SK-N-SH treated with all-trans-retinoic acid at 6 μM for 48 hours (cell line): ENCODE results near the gene BMP6.

ENCODE experiments used
- ATAC-seq: fragments of 200-7000 bp; cut with Tn5 transposase; 3 replicates; pipeline ENCODE4 v1.9.1; 2020; ENCODE audit warnings: mild to moderate bottlenecking, moderate library complexity
- ARNTL ChIP-seq: fragments of 450-650 bp; formaldehyde crosslinking; IDR thresholded peaks from 2 replicates; pipeline ENCODE4 v1.5.0; 2020; ENCODE audit warnings: low read depth, mild to moderate bottlenecking, moderate library complexity, borderline replicate concordance
- BACH2 ChIP-seq: fragments of 250-450 bp; sonication (Bioruptor Pico); IDR thresholded peaks from 2 replicates; pipeline ENCODE4 v1.9.0; 2021; ENCODE audit warnings: mild to moderate bottlenecking, borderline replicate concordance
- CSDC2 ChIP-seq: fragments of 250-450 bp; sonication (Bioruptor Pico); IDR thresholded peaks from 2 replicates; pipeline ENCODE4 v1.5.0; 2020; ENCODE audit warnings: mild to moderate bottlenecking, moderate library complexity
- ESRRG ChIP-seq: fragments of 250-450 bp; sonication (Bioruptor Pico); IDR thresholded peaks from 2 replicates; pipeline ENCODE4 v1.6.1; 2021; ENCODE audit warnings: mild to moderate bottlenecking
- ISL1 ChIP-seq: fragments of 250-450 bp; sonication (Bioruptor Pico); IDR thresholded peaks from 2 replicates; pipeline ENCODE4 v2.1.2; 2022; ENCODE audit warnings: mild to moderate bottlenecking, moderate library complexity
- PPARA ChIP-seq: fragments of 250-450 bp; sonication (Bioruptor Pico); IDR thresholded peaks from 2 replicates; pipeline ENCODE4 v1.5.0; 2020; ENCODE audit warnings: mild to moderate bottlenecking, borderline replicate concordance
- SNAI2 ChIP-seq: fragments of 250-450 bp; sonication (Bioruptor Pico); IDR thresholded peaks from 2 replicates; pipeline ENCODE4 v1.5.0; 2020; ENCODE audit warnings: mild to moderate bottlenecking, moderate library complexity
- TCF4 ChIP-seq: fragments of 250-450 bp; sonication (Bioruptor Pico); IDR thresholded peaks from 2 replicates; pipeline ENCODE4 v1.8.0; 2021; ENCODE audit warnings: mild to moderate bottlenecking, moderate library complexity, borderline replicate concordance
- TOX ChIP-seq: fragments of 250-450 bp; sonication (Bioruptor Pico); IDR thresholded peaks from 2 replicates; pipeline ENCODE4 v1.8.0; 2021; ENCODE audit warnings: mild to moderate bottlenecking, moderate library complexity, borderline replicate concordance
- TSHZ2 ChIP-seq: fragments of 250-450 bp; sonication (Bioruptor Pico); IDR thresholded peaks from 2 replicates; pipeline ENCODE4 v1.5.0; 2020; ENCODE audit warnings: mild to moderate bottlenecking, moderate library complexity
- ZC3H10 ChIP-seq: fragments of 250-450 bp; sonication (Bioruptor Pico); IDR thresholded peaks from 2 replicates; pipeline ENCODE4 v1.5.1; 2021; ENCODE audit warnings: mild to moderate bottlenecking, moderate library complexity
- ZFP3 ChIP-seq: fragments of 250-450 bp; sonication (Bioruptor Pico); IDR thresholded peaks from 2 replicates; pipeline ENCODE4 v1.5.0; 2020; ENCODE audit warnings: mild to moderate bottlenecking, moderate library complexity
- ZFP30 ChIP-seq: fragments of 450-650 bp; formaldehyde crosslinking; IDR thresholded peaks from 2 replicates; pipeline ENCODE4 v1.5.0; 2022; ENCODE audit warnings: mild to moderate bottlenecking, moderate library complexity
- ZNF565 ChIP-seq: fragments of 450-650 bp; formaldehyde crosslinking; conservative IDR thresholded peaks from 2 replicates; pipeline ENCODE4 v1.5.0; 2020; ENCODE audit warnings: low read depth, mild to moderate bottlenecking, moderate library complexity
- ZNF70 ChIP-seq: fragments of 450-650 bp; formaldehyde crosslinking; IDR thresholded peaks from 2 replicates; pipeline ENCODE4 v1.5.0; 2020; ENCODE audit warnings: mild to moderate bottlenecking, moderate library complexity
- ZNF8 ChIP-seq: fragments of 450-650 bp; formaldehyde crosslinking; IDR thresholded peaks from 2 replicates; pipeline ENCODE4 v1.5.0; 2020; ENCODE audit warnings: mild to moderate bottlenecking, moderate library complexity
- TF ChIP-seq, protein P1 (sequence below): fragments of 250-450 bp; sonication (Bioruptor Pico); IDR thresholded peaks from 2 replicates; pipeline ENCODE4 v1.8.0; 2020; ENCODE audit warnings: mild to moderate bottlenecking, moderate library complexity, borderline replicate concordance
- TF ChIP-seq, protein P2 (sequence below): fragments of 250-450 bp; sonication (Bioruptor Pico); IDR thresholded peaks from 2 replicates; pipeline ENCODE4 v1.5.1; 2020; ENCODE audit warnings: low read depth, mild to moderate bottlenecking, moderate library complexity
- TF ChIP-seq, protein P3 (sequence below): fragments of 250-450 bp; sonication (Bioruptor Pico); IDR thresholded peaks from 2 replicates; pipeline ENCODE4 v1.5.1; 2021; ENCODE audit warnings: mild to moderate bottlenecking, moderate library complexity
- TF ChIP-seq, protein P4 (sequence below): fragments of 250-450 bp; sonication (Bioruptor Pico); IDR thresholded peaks from 2 replicates; pipeline ENCODE4 v1.8.0; 2021; ENCODE audit warnings: low read depth, mild to moderate bottlenecking, moderate library complexity, borderline replicate concordance

BMP6 gene

GRCh38 chr6:7747433-7747832 is 21.5 kb downstream of the BMP6 start:
- no peak for ATAC-seq
- TF ChIP-seq, protein P1, sequence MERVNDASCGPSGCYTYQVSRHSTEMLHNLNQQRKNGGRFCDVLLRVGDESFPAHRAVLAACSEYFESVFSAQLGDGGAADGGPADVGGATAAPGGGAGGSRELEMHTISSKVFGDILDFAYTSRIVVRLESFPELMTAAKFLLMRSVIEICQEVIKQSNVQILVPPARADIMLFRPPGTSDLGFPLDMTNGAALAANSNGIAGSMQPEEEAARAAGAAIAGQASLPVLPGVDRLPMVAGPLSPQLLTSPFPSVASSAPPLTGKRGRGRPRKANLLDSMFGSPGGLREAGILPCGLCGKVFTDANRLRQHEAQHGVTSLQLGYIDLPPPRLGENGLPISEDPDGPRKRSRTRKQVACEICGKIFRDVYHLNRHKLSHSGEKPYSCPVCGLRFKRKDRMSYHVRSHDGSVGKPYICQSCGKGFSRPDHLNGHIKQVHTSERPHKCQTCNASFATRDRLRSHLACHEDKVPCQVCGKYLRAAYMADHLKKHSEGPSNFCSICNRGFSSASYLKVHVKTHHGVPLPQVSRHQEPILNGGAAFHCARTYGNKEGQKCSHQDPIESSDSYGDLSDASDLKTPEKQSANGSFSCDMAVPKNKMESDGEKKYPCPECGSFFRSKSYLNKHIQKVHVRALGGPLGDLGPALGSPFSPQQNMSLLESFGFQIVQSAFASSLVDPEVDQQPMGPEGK (CRISPR knock-in tag) = no peak
- TF ChIP-seq, all 23 proteins: peak for 0

DNA sequence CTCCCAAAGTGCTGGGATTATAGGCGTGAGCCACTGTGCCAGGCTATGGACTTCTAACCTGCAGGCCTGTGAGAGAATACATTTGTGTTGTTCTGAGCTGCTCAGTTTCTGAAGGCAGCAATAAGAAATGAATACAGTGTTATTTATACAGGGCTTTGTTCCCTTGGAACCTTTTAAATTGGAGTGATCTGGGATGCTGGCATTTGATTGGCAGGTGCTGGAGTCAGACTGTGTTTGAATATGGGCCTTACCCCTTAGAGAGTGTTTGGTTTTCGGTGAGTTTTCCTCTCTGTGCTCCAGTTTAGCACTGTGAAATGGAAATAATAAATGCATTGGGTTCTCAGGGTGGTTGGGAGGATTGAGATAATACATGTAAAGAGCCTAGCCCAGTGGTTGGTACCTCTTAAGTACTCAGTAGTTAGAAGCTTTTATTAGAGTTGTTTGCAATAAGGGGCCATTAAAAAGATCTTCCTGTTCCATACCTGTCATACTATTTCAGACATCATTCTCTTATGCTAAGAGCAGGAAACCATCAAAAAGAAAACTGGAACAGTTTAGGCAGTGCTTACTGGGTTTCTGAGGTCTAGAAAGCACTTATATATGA is 22.1 kb downstream of the BMP6 start:
- TF ChIP-seq, protein P1 (CRISPR knock-in tag) = no peak
- no peak for TF ChIP-seq SNAI2 (CRISPR knock-in tag)
- no peak for TF ChIP-seq ZC3H10
- TF ChIP-seq TSHZ2 (CRISPR knock-in tag) = no peak
- no peak for TF ChIP-seq ESRRG (CRISPR knock-in tag)
- no peak for TF ChIP-seq ZNF565 (CRISPR knock-in tag)
- no peak for TF ChIP-seq ZNF70 (CRISPR knock-in tag)
- TF ChIP-seq TOX (CRISPR knock-in tag) = no peak
- TF ChIP-seq, protein P2, sequence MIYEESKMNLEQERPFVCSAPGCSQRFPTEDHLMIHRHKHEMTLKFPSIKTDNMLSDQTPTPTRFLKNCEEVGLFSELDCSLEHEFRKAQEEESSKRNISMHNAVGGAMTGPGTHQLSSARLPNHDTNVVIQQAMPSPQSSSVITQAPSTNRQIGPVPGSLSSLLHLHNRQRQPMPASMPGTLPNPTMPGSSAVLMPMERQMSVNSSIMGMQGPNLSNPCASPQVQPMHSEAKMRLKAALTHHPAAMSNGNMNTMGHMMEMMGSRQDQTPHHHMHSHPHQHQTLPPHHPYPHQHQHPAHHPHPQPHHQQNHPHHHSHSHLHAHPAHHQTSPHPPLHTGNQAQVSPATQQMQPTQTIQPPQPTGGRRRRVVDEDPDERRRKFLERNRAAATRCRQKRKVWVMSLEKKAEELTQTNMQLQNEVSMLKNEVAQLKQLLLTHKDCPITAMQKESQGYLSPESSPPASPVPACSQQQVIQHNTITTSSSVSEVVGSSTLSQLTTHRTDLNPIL (CRISPR knock-in tag) = no peak
- no peak for TF ChIP-seq ZNF8 (CRISPR knock-in tag)
- no peak for TF ChIP-seq CSDC2 (CRISPR knock-in tag)
- TF ChIP-seq BACH2 (CRISPR knock-in tag) = no peak
- TF ChIP-seq, protein P3, sequence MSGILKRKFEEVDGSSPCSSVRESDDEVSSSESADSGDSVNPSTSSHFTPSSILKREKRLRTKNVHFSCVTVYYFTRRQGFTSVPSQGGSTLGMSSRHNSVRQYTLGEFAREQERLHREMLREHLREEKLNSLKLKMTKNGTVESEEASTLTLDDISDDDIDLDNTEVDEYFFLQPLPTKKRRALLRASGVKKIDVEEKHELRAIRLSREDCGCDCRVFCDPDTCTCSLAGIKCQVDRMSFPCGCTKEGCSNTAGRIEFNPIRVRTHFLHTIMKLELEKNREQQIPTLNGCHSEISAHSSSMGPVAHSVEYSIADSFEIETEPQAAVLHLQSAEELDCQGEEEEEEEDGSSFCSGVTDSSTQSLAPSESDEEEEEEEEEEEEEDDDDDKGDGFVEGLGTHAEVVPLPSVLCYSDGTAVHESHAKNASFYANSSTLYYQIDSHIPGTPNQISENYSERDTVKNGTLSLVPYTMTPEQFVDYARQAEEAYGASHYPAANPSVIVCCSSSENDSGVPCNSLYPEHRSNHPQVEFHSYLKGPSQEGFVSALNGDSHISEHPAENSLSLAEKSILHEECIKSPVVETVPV (CRISPR knock-in tag) = no peak
- no peak for TF ChIP-seq ZFP3 (CRISPR knock-in tag)
- TF ChIP-seq, protein P4, sequence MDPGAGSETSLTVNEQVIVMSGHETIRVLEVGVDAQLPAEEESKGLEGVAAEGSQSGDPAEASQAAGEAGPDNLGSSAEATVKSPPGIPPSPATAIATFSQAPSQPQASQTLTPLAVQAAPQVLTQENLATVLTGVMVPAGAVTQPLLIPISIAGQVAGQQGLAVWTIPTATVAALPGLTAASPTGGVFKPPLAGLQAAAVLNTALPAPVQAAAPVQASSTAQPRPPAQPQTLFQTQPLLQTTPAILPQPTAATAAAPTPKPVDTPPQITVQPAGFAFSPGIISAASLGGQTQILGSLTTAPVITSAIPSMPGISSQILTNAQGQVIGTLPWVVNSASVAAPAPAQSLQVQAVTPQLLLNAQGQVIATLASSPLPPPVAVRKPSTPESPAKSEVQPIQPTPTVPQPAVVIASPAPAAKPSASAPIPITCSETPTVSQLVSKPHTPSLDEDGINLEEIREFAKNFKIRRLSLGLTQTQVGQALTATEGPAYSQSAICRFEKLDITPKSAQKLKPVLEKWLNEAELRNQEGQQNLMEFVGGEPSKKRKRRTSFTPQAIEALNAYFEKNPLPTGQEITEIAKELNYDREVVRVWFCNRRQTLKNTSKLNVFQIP = no peak
- no peak for TF ChIP-seq ISL1
- TF ChIP-seq PPARA (CRISPR knock-in tag) = no peak
- no peak for TF ChIP-seq TCF4
- TF ChIP-seq ZFP30 = no peak
- no peak for ATAC-seq

GRCh38 chr6:7749478-7749877 is 23.6 kb downstream of the BMP6 start:
- TF ChIP-seq, protein P1 (CRISPR knock-in tag) = no peak
- no peak for TF ChIP-seq BACH2 (CRISPR knock-in tag)
- no peak for TF ChIP-seq ZC3H10
- TF ChIP-seq ARNTL (CRISPR knock-in tag) = no peak
- no peak for TF ChIP-seq TCF4
- TF ChIP-seq TOX (CRISPR knock-in tag) = no peak
- no peak for TF ChIP-seq CSDC2 (CRISPR knock-in tag)
- no peak for ATAC-seq
